GM18873 (cell line): Measurements from ENCODE around the gene RPS6KA5.
A peak's percentile ranks its signal among the peaks of the same experiment; 100 is the strongest.
"Not testable (repeated sequence)": the region's sequence is repeated elsewhere in the genome, so short reads cannot be mapped to it uniquely, and the experiment has no call there.

ENCODE experiments used
- ATAC-seq: cut with Tn5 transposase; IDR thresholded peaks from one replicate; pipeline ENCODE4 v1.9.1; 2021; ENCODE audit warnings: mild to moderate bottlenecking, moderate library complexity, moderate number of reproducible peaks; ENCODE audit not compliant: unreplicated experiment, low FRiP score

RPS6KA5 gene

GRCh38 chr14:91060351-91061055, at the start of gene RPS6KA5:
TSS of gene RPS6KA5 (minus strand) at chr14:91060641. CDS start at chr14:91060434, 207 bp downstream.
- peak; percentile 87 for ATAC-seq

- ATAC-seq = no peak
Observed at GRCh38 chr14:91108941-91109611, 48.6 kb upstream of the RPS6KA5 start.

- ATAC-seq = no peak
Observed at GRCh38 chr14:91103116-91103515, 42.7 kb upstream of the RPS6KA5 start.

GRCh38 chr14:91100102-91100501, 39.7 kb upstream of the RPS6KA5 start:
- no peak for ATAC-seq

- no peak for ATAC-seq
Observed at GRCh38 chr14:91098591-91098990, 38.1 kb upstream of the RPS6KA5 start.

- ATAC-seq = not testable (repeated sequence)
Observed at GRCh38 chr14:91097657-91098056, 37.2 kb upstream of the RPS6KA5 start.

GRCh38 chr14:91095178-91095577, 34.7 kb upstream of the RPS6KA5 start:
- ATAC-seq = no peak

GRCh38 chr14:91094772-91095171, 34.3 kb upstream of the RPS6KA5 start:
- ATAC-seq = no peak

- ATAC-seq = not testable (repeated sequence)
Observed at GRCh38 chr14:91093743-91094472, 33.5 kb upstream of the RPS6KA5 start.

- ATAC-seq = no peak
Observed at GRCh38 chr14:91092073-91092472, 31.6 kb upstream of the RPS6KA5 start.

- ATAC-seq = no peak
Observed at GRCh38 chr14:91090743-91091142, 30.3 kb upstream of the RPS6KA5 start.

GRCh38 chr14:91089958-91090535, 29.6 kb upstream of the RPS6KA5 start:
- no peak for ATAC-seq

- ATAC-seq = no peak
Observed at GRCh38 chr14:91088585-91089235, 28.3 kb upstream of the RPS6KA5 start.

- not testable (repeated sequence) for ATAC-seq
Observed at GRCh38 chr14:91087470-91087869, 27.0 kb upstream of the RPS6KA5 start.

- no peak for ATAC-seq
Observed at GRCh38 chr14:91084516-91084915, 24.1 kb upstream of the RPS6KA5 start.

- no peak for ATAC-seq
Observed at GRCh38 chr14:91082282-91082681, 21.8 kb upstream of the RPS6KA5 start.

- no peak for ATAC-seq
Observed at GRCh38 chr14:91080071-91080470, 19.6 kb upstream of the RPS6KA5 start.

- peak; percentile 56 for ATAC-seq
Observed at GRCh38 chr14:91078095-91078737, 17.8 kb upstream of the RPS6KA5 start.

- no peak for ATAC-seq
Observed at GRCh38 chr14:91075553-91075952, 15.1 kb upstream of the RPS6KA5 start.

- no peak for ATAC-seq
Observed at GRCh38 chr14:91070572-91070971, 10.1 kb upstream of the RPS6KA5 start.
